A673 (cell line): ENCODE data around the gene MRTFA.

Source experiments
- EZH2 ChIP-seq: fragments of 200-600 bp; sonication (generic); IDR thresholded peaks from 2 replicates; pipeline ENCODE4 v1.6.1; 2017; ENCODE audit warnings: borderline replicate concordance, low read depth, mild to moderate bottlenecking, mixed read lengths, antibody characterized with exemption, low read length; ENCODE audit not compliant: poor library complexity, severe bottlenecking
- TF ChIP-seq, protein P1 (sequence below): fragments of 300-800, 200-600 bp; sonication (generic); conservative IDR thresholded peaks from 2 replicates; pipeline ENCODE4 v1.5.1; 2017; ENCODE audit warnings: low read depth, mild to moderate bottlenecking, antibody characterized with exemption, low read length, moderate library complexity, mixed read lengths

DNA sequence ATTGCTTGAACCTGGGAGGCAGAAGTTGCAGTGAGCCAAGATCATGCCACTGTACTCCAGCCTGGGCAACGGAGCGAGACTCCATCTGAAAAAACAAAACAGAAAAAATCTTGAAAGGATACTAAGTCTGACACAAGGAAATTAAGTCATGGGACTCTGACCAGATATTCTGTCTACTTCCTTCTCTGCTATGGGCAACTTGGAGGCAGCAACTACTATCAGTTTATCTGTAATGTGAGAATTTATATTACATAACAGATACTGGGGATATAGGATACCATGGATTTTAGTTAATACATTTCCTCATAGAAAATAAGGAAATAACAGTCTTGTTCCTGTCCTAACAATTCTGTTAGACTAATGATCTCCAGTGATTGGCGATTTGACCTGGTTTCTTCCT lies 267.7 kb downstream of the MRTFA start:
- TF ChIP-seq, protein P1, sequence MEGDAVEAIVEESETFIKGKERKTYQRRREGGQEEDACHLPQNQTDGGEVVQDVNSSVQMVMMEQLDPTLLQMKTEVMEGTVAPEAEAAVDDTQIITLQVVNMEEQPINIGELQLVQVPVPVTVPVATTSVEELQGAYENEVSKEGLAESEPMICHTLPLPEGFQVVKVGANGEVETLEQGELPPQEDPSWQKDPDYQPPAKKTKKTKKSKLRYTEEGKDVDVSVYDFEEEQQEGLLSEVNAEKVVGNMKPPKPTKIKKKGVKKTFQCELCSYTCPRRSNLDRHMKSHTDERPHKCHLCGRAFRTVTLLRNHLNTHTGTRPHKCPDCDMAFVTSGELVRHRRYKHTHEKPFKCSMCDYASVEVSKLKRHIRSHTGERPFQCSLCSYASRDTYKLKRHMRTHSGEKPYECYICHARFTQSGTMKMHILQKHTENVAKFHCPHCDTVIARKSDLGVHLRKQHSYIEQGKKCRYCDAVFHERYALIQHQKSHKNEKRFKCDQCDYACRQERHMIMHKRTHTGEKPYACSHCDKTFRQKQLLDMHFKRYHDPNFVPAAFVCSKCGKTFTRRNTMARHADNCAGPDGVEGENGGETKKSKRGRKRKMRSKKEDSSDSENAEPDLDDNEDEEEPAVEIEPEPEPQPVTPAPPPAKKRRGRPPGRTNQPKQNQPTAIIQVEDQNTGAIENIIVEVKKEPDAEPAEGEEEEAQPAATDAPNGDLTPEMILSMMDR, result no peak
- no peak for TF ChIP-seq EZH2
